NCI-H1092 treated with DMSO at 0.1 percent for 48 hours (cell line): ENCODE results near the gene MGAT5B.

Experiments
- DNase-seq: peaks from one replicate; lab custom pipeline; 2025; lab: John Stamatoyannopoulos, UW

Gene MGAT5B

DNA sequence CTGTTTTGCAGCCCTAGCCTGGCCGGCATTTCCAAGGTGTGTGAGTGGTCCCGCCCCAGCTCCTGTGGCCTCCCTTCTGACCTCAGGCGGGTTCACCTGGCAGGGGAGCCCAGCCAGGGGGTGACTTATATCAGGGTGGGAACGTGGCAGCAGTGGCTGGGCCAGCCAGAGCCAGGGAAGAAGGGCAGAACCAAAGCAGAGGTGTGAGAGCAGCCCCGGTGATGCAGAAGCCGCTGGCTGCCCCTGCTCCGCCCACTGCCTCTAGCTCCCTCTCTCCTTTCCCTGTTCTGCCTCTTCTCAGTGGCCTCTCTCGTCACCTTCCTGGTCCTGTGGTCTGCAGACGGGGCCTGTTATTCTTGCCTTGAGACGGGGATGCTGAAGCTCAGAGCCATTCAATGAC lies 12.1 kb downstream of the MGAT5B start:
- no peak for DNase-seq

- no peak for DNase-seq
Measured at GRCh38 chr17:76880971-76881370, 12.8 kb downstream of the MGAT5B start.

GRCh38 chr17:76881408-76881807 lies 13.2 kb downstream of the MGAT5B start:
- DNase-seq: no peak

GRCh38 chr17:76881966-76882365 lies 13.8 kb downstream of the MGAT5B start:
- no peak for DNase-seq

DNA sequence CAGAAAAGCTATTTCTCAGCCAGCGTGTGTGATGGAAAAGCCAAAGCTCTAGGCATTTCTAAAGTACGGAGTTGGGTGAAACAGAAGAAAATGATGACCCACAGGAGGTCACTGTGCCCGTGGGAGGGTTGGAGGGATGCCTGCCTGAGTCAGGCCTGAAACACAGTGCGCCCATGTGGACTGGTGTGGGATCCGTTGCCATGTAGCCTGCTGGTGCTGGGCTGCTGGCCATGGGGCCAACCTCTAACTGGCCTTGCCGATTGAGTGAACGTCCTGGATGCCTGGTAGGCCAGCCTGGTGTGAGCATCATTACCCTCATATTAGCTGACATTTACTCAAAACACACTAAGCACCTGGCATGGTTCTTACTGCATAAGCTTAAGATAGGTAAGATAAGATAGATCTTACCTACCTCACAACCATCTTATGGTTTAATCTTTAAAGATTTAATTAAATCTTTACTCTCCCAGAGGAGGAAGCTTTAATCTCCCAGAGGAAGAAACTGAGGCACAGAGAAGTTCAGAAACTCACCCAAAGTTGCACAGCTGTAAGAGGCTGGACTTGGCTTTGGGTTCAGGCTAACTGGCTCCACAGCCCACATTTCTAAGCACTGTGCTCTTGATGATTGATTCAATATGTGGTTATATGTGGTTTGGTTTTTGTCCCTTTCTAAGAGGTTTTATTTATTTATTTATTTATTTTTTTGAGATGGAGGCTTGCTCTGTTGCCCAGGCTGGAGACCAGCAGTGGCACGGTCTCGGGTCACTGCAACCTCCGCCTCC lies 15.7 kb downstream of the MGAT5B start:
- DNase-seq: no peak

- DNase-seq: no peak
Measured at GRCh38 chr17:76884995-76885893, 17.0 kb downstream of the MGAT5B start.

DNA sequence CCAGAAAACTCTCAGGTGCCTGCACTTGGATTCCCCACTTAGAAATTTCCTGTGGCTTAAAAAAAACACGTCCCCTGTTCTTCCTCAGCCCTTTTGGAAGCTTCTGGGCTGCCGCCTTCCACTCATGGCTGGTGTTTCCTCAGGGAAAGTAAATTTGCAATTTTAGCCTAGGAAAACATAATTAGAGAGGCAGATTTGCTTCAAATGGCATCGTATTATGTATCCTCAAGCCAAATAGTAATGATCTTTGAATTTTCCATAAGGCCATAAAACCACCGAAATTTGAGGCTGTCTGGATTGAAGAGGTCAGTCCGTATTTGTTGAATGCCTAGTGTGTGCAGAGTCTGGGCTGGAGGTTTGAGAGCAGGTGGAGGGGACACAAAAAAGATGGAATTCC lies 17.7 kb downstream of the MGAT5B start:
- no peak for DNase-seq

GRCh38 chr17:76886395-76886794 lies 18.2 kb downstream of the MGAT5B start:
- DNase-seq: no peak

GRCh38 chr17:76887802-76888201 lies 19.6 kb downstream of the MGAT5B start:
- no peak for DNase-seq

- no peak for DNase-seq
Measured at GRCh38 chr17:76888661-76889060, 20.5 kb downstream of the MGAT5B start.

GRCh38 chr17:76889323-76889722 lies 21.1 kb downstream of the MGAT5B start:
- DNase-seq: no peak

GRCh38 chr17:76892329-76892728 lies 24.1 kb downstream of the MGAT5B start:
- no peak for DNase-seq

- peak; percentile 75 for DNase-seq
Measured at GRCh38 chr17:76893623-76894334, 25.6 kb downstream of the MGAT5B start.

- DNase-seq: no peak
Measured at GRCh38 chr17:76894842-76895241, 26.6 kb downstream of the MGAT5B start.

- DNase-seq: no peak
Measured at GRCh38 chr17:76897023-76897422, 28.8 kb downstream of the MGAT5B start.

DNA sequence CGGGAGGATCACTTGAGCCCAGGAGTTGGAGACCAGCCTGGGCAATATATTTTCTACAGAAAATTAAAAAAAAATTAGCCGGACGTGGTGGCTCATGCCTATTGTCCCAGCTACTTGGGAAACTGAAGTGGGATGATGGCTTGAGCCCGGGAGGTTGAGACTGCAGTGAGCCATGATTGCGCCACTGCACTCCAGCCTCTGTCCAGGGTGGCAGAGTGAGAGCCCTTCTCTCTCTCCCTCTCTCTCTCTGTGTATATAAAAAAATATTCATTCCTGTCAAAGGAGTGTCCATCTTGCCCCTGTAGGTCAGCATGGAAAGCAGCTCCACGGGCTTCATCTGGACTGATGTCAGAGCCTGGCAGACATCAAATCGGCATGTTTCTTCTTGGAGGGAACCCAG lies 31.2 kb downstream of the MGAT5B start:
- no peak for DNase-seq

DNA sequence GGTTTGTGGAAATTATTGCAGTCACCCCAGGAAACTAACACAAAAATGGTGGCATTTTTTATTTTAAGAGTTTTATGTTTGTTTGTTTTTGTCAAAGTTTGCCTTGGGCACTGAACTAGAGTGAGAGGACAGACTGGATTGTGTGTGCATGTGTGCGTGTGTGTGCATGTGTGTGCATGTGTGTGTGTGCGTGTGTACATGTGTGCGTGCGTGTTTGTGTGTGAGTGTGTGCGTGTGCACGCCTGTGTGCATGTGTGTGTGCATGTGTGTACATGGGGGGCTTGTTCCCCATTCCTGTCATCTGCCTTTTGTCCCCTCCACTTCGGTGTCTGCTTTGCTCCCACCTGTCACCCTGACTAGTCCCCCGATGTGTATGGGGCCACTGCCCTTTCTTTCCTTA lies 32.5 kb downstream of the MGAT5B start:
- DNase-seq: no peak

GRCh38 chr17:76901542-76902197 lies 33.5 kb downstream of the MGAT5B start:
- no peak for DNase-seq

- DNase-seq: no peak
Measured at GRCh38 chr17:76902476-76902875, 34.3 kb downstream of the MGAT5B start.

DNA sequence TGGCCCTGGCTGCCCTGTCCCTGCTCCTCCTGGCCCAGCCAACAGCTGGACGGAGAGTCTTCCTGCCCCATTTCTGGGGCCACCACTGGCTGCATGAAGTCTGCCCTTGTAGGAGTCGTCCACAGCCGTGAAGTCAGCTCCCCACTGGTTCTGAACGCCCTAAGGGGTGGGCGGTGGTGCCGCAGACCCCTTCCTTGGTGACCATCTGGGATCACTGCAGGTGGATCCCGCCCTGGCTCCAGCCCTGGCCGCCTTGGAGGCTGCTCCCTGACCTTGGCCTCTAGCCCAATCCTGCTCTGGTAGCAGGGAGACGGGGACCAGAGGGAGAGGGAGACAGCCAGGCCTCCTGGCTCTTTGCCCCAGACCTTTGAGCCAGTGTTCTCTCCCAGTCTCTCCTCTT lies 35.4 kb downstream of the MGAT5B start:
- DNase-seq: no peak

DNA sequence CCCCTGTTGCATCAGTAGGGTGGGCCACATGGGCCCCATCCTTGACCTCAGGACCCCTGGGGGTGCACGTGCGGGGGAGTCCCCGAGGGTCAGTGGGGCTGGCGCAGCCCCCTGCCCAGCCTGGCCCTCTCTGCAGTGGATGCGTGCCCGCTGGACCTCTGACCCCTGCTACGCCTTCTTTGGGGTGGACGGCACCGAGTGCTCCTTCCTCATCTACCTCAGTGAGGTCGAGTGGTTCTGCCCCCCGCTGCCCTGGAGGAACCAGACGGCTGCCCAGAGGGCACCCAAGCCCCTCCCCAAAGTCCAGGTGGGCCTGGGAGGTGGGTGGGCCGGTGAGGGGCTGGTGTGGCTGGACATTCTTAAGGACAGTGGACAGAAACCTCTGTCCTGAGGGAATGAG lies 35.9 kb downstream of the MGAT5B start:
- DNase-seq: no peak

DNA sequence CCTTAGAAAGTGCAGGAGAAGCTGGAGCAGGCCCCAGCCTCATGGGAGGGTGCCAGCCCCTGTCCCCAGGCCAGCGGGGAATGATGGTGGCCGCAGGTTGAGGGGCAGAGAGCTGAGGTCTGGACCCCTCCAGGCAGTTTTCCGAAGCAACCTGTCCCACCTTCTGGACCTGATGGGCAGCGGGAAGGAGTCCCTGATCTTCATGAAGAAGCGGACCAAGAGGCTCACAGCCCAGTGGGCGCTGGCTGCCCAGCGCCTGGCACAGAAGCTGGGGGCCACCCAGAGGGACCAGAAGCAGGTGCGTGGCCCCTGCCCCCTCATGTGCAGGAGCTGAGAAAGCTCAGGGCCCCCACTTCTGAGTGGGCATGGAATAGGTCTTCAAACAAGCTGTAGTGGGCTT lies 36.8 kb downstream of the MGAT5B start:
- no peak for DNase-seq
